Naive thymus-derived CD4-positive, alpha-beta T cell (primary cell): Measurements from ENCODE around the gene KLRC1. TPM values are rescaled to one million over a fixed set of nuclear protein-coding genes. Genes with fewer than 3 reads are reported as not detected.
"Not testable (repeated sequence)": the region's sequence is repeated elsewhere in the genome, so short reads cannot be mapped to it uniquely, and the experiment has no call there.

Source experiments
- ATAC-seq: fragments of 150-1000 bp; cut with Tn5 transposase; 2 replicates; pipeline ENCODE4 v1.10.0; 2021; ENCODE audit warnings: mild to moderate bottlenecking, moderate library complexity
- CTCF ChIA-PET: fragments of 350-600 bp; sonication (Branson Sonifier 250); formaldehyde crosslinking; loops from one replicate; lab custom pipeline; 2021; ENCODE audit warnings: antibody characterized with exemption; lab: Charles Lee
- POLR2A ChIA-PET: fragments of 350-600 bp; sonication (Branson Sonifier 250); formaldehyde crosslinking; loops from one replicate; lab custom pipeline; 2021; ENCODE audit warnings: antibody characterized with exemption, inconsistent platforms; lab: Charles Lee
- DNase-seq, 9 donors: peaks; one replicate each; pipeline versions ENCODE4 v3.0.0 to v3.0.0-alpha.2; 2020 to 2022; ENCODE audit warnings: mixed read lengths in 1 of 9
- H3K27ac ChIP-seq: one replicate; pipeline ENCODE4 v1.7.0; 2013; ENCODE audit warnings: mild to moderate bottlenecking, low read depth, low read length, moderate library complexity
- H3K27me3 ChIP-seq, 2 donors: one replicate each; pipeline ENCODE4 v1.7.0; 2013; ENCODE audit warnings: low read length in 2 of 2, mild to moderate bottlenecking in 2 of 2, moderate library complexity in 2 of 2; ENCODE audit not compliant: control insufficient read depth in 2 of 2, insufficient read depth in 2 of 2
- H3K36me3 ChIP-seq, 3 experiments: 1 replicate in 2 of 3; 2 replicates in 1 of 3; pipeline ENCODE4 v1.7.0; 2013; ENCODE audit warnings: low read length in 3 of 3, mild to moderate bottlenecking in 3 of 3, moderate library complexity in 1 of 3; ENCODE audit not compliant: insufficient read depth in 3 of 3, control insufficient read depth in 2 of 3
- H3K4me1 ChIP-seq, 2 donors: one replicate each; pipeline ENCODE4 v1.7.0; 2013; ENCODE audit warnings: low read length in 2 of 2, mild to moderate bottlenecking in 2 of 2, moderate library complexity in 1 of 2; ENCODE audit not compliant: control insufficient read depth in 2 of 2, insufficient read depth in 2 of 2
- H3K4me3 ChIP-seq: 2 replicates; pipeline ENCODE4 v1.7.0; 2013; ENCODE audit warnings: mild to moderate bottlenecking, low read length
- H3K9me3 ChIP-seq, 3 experiments: 1 replicate in 2 of 3; 2 replicates in 1 of 3; pipeline ENCODE4 v1.7.0; 2013; ENCODE audit warnings: low read length in 3 of 3; ENCODE audit not compliant: control insufficient read depth in 2 of 3
- H3K27ac Mint-ChIP-seq, 9 donors: one replicate each; pipeline ENCODE4 v1.8.0; 2020 to 2022; ENCODE audit warnings: mixed read lengths in 9 of 9, mild to moderate bottlenecking in 8 of 9, moderate library complexity in 5 of 9, inconsistent platforms in 2 of 9
- H3K27me3 Mint-ChIP-seq, 5 donors: one replicate each; pipeline ENCODE4 v1.8.0; 2021 to 2022; ENCODE audit warnings: mixed read lengths in 5 of 5, mild to moderate bottlenecking in 1 of 5
- H3K36me3 Mint-ChIP-seq, 5 donors: one replicate each; pipeline ENCODE4 v1.8.0; 2020 to 2022; ENCODE audit warnings: mixed read lengths in 5 of 5, mild to moderate bottlenecking in 3 of 5, inconsistent platforms in 1 of 5
- H3K4me1 Mint-ChIP-seq, 7 donors: one replicate each; pipeline ENCODE4 v1.8.0; 2020 to 2022; ENCODE audit warnings: mixed read lengths in 7 of 7, mild to moderate bottlenecking in 3 of 7, inconsistent platforms in 1 of 7
- H3K4me3 Mint-ChIP-seq, 10 donors: one replicate each; pipeline ENCODE4 v1.8.0; 2020 to 2022; ENCODE audit warnings: mild to moderate bottlenecking in 10 of 10, mixed read lengths in 10 of 10, moderate library complexity in 6 of 10, inconsistent platforms in 2 of 10
- H3K9me3 Mint-ChIP-seq, 11 donors: one replicate each; pipeline ENCODE4 v1.8.0; 2020 to 2022; ENCODE audit warnings: mixed read lengths in 11 of 11, mild to moderate bottlenecking in 4 of 11, inconsistent platforms in 1 of 11, moderate library complexity in 1 of 11
- intact Hi-C, 2 donors: fragments of 100-400 bp; cut with micrococcal nuclease; formaldehyde crosslinking; loops; one replicate each; pipeline ENCODE4 v1.15.1; 2023
- polyA plus RNA-seq, 2 donors: library from polyadenylated mRNA; unstranded; fragments of 300-500 nt; fragmentation: Illumina TruSeq; gene quantifications; one replicate each; pipeline ENCODE4 v1.2.3, GENCODE V29; 2021
- total RNA-seq, 6 experiments: library from RNA in 5 of 6; stranded (reverse) in 5 of 6; gene quantifications; 1 replicate in 5 of 6; 2 replicates in 1 of 6; pipeline ENCODE4 v1.2.3 and lab custom pipeline; 2021 to 2026

KLRC1 gene
- total and polyA plus RNA-seq, 7 experiments from 2014 or later, result 0.37 to 9.3 (median 1.4) TPM; not detected in 4

GRCh38 chr12:10425938-10426337, 27.2 kb downstream of the KLRC1 start:
- POLR2A ChIA-PET, H3K4me1 Mint-ChIP-seq, H3K27me3 Mint-ChIP-seq, H3K36me3 ChIP-seq, H3K4me3 Mint-ChIP-seq, H3K4me1 ChIP-seq, H3K27ac ChIP-seq, H3K27me3 ChIP-seq, H3K9me3 ChIP-seq, H3K36me3 Mint-ChIP-seq, H3K9me3 Mint-ChIP-seq, DNase-seq, H3K4me3 ChIP-seq, CTCF ChIA-PET, H3K27ac Mint-ChIP-seq, intact Hi-C loops, ATAC-seq: not testable (repeated sequence)

GRCh38 chr12:10424260-10424899, 28.8 kb downstream of the KLRC1 start:
- H3K27me3 ChIP-seq, H3K36me3 ChIP-seq, DNase-seq, POLR2A ChIA-PET, CTCF ChIA-PET, H3K4me3 Mint-ChIP-seq, H3K27me3 Mint-ChIP-seq, H3K4me3 ChIP-seq, H3K36me3 Mint-ChIP-seq, intact Hi-C loops, H3K9me3 Mint-ChIP-seq, H3K9me3 ChIP-seq, H3K4me1 ChIP-seq, ATAC-seq, H3K4me1 Mint-ChIP-seq, H3K27ac Mint-ChIP-seq, H3K27ac ChIP-seq: not testable (repeated sequence)

- CTCF ChIA-PET, H3K4me3 Mint-ChIP-seq, H3K36me3 ChIP-seq, H3K27me3 Mint-ChIP-seq, H3K27ac Mint-ChIP-seq, H3K4me1 Mint-ChIP-seq, POLR2A ChIA-PET, H3K9me3 ChIP-seq, H3K27ac ChIP-seq, intact Hi-C loops, H3K27me3 ChIP-seq, H3K9me3 Mint-ChIP-seq, H3K36me3 Mint-ChIP-seq, ATAC-seq, DNase-seq, H3K4me3 ChIP-seq, H3K4me1 ChIP-seq: not testable (repeated sequence)
Observed at GRCh38 chr12:10422159-10422558, 31.0 kb downstream of the KLRC1 start.

DNA sequence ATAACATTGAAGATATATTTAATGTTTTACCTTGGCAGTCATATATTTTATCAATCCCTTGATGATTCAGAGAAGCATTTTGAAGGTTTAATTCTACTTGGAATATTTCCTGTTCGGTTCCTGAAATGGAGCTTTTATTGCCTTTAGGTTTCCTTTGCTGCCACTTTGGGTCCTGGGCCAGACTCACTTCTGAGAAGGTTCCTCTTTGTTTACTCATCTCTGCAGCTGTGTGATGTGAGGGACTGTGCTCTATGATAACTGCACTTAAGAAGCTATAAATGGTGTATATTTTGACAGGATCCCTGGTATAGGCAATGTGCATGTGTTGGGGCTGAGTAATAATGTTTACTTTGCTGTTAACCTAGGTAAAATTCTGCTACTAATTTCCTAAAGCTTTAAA, 32.8 kb downstream of the KLRC1 start, which contains the start of gene KLRC3:
Gene KLRC3 (minus strand): TSS at position 262 of the 400 bp plus-strand sequence. CDS start 45 bp downstream, at position 217.
- H3K27ac Mint-ChIP-seq, H3K27me3 ChIP-seq, H3K9me3 ChIP-seq, H3K36me3 ChIP-seq, H3K27ac ChIP-seq, H3K36me3 Mint-ChIP-seq, H3K4me1 ChIP-seq, H3K4me3 ChIP-seq, H3K27me3 Mint-ChIP-seq, CTCF ChIA-PET, intact Hi-C loops, ATAC-seq, POLR2A ChIA-PET, H3K9me3 Mint-ChIP-seq, H3K4me1 Mint-ChIP-seq, DNase-seq: not testable (repeated sequence)
- H3K4me3 Mint-ChIP-seq, result peak within 1 kb of the TSS in 1 of 10 donors; percentile 62

GRCh38 chr12:10409392-10409791, 43.8 kb downstream of the KLRC1 start, which contains the start of gene KLRC4:
Gene KLRC4 (minus strand): TSS chr12:10409757. CDS start chr12:10409575, 182 bp downstream.
- Mint-ChIP-seq H3K36me3 (no peaks in the 10 kb centered on the region), H3K27me3 (peaks cover 0 to 27% (median 7%) of the 10 kb centered on the region in 5 donors), H3K4me1 (no peaks in the 10 kb centered on the region), H3K9me3 (peaks cover 0 to 2% (median 0%) of the 10 kb centered on the region in 11 donors), H3K4me3 (peak within 1 kb of the TSS in 1 of 10 donors; percentile 49), H3K27ac (no peak within 1 kb of the TSS)
- DNase-seq, result no peak
- ChIA-PET POLR2A (no interaction called here), CTCF (no interaction called here)
- H3K27me3 ChIP-seq, result no peaks in the 10 kb centered on the region
- peak; percentile 57 for ATAC-seq
- no peaks in the 10 kb centered on the region for H3K36me3 ChIP-seq
- no peak within 1 kb of the TSS for H3K27ac ChIP-seq
- intact Hi-C loops, result no loop called here
- peak within 1 kb of the TSS; percentile 19 for H3K4me3 ChIP-seq
- H3K9me3 ChIP-seq, result no peaks in the 10 kb centered on the region
- peaks cover 0 to 10% of the 10 kb centered on the region in 2 donors for H3K4me1 ChIP-seq

DNA sequence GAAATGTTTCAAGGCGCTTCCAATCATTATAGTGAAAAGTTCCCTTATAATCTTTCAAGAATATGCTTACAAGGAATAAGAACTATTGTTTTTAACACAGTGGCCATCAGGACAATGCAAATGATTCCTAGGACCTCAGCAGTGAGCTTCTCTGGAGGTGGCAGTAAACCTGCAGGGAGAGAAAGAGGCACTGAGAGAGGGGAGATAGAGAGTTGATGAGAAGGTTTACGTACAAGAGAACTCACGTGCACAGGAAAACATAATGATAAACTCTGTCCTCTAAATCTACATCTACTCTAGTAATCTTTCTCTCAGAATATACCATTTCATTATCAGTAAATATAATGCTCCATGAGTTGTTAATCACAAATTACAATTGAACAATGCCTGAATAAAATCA, 44.3 kb downstream of the KLRC1 start:
- intact Hi-C loops, result no loop called here
- Mint-ChIP-seq H3K27ac (no peak overlapping the region), H3K36me3 (no peaks in the 10 kb centered on the region), H3K4me1 (no peaks in the 10 kb centered on the region), H3K9me3 (peaks cover 0 to 2% (median 0%) of the 10 kb centered on the region in 11 donors), H3K4me3 (peak overlapping the region in 1 of 10 donors; percentile 49), H3K27me3 (peaks cover 0 to 27% (median 7%) of the 10 kb centered on the region in 5 donors)
- no peak overlapping the region for H3K27ac ChIP-seq
- peak overlapping the region; percentile 19 for H3K4me3 ChIP-seq
- ATAC-seq, result no peak
- H3K36me3 ChIP-seq, result no peaks in the 10 kb centered on the region
- POLR2A ChIA-PET, result no interaction called here
- peaks cover 0 to 10% of the 10 kb centered on the region in 2 donors for H3K4me1 ChIP-seq
- no peaks in the 10 kb centered on the region for H3K9me3 ChIP-seq
- CTCF ChIA-PET, result no interaction called here
- DNase-seq, result no peak
- H3K27me3 ChIP-seq, result no peaks in the 10 kb centered on the region

GRCh38 chr12:10406725-10407124, 46.5 kb downstream of the KLRC1 start:
- Histone ChIP-seq H3K9me3 (no peaks in the 10 kb centered on the region), H3K4me3 (peak overlapping the region; percentile 47), H3K36me3 (no peaks in the 10 kb centered on the region), H3K27me3 (no peaks in the 10 kb centered on the region), H3K27ac (no peak overlapping the region), H3K4me1 (peaks cover 0 to 10% of the 10 kb centered on the region in 2 donors)
- DNase-seq (no peak), ATAC-seq (peak; percentile 72)
- peaks cover 0 to 2% (median 0%) of the 10 kb centered on the region in 11 donors for H3K9me3 Mint-ChIP-seq
- H3K27ac Mint-ChIP-seq, result no peak overlapping the region
- intact Hi-C loops, result no loop called here
- H3K27me3 Mint-ChIP-seq, result peaks cover 0 to 24% (median 11%) of the 10 kb centered on the region in 5 donors
- ChIA-PET CTCF (no interaction called here), POLR2A (no interaction called here)
- no peaks in the 10 kb centered on the region for H3K36me3 Mint-ChIP-seq
- peak overlapping the region in 1 of 10 donors; percentile 80 for H3K4me3 Mint-ChIP-seq
- no peaks in the 10 kb centered on the region for H3K4me1 Mint-ChIP-seq
